CD4-positive, alpha-beta T cell (primary cell): ENCODE measurements around the gene HIGD1B. TPM values are rescaled to one million over a fixed set of nuclear protein-coding genes. Genes with fewer than 3 reads are reported as not detected.

Experiments used
- ATAC-seq: fragments of 200-7000 bp; cut with Tn5 transposase; one replicate; pipeline ENCODE4 v1.10.0; 2022; ENCODE audit warnings: mild to moderate bottlenecking; ENCODE audit not compliant: poor library complexity
- CTCF ChIA-PET: fragments of 350-600 bp; sonication (Branson Sonifier 250); formaldehyde crosslinking; loops from one replicate; lab custom pipeline; 2021; ENCODE audit warnings: antibody characterized with exemption, inconsistent platforms; lab: Charles Lee
- POLR2A ChIA-PET: fragments of 350-600 bp; sonication (Branson Sonifier 250); formaldehyde crosslinking; loops from one replicate; lab custom pipeline; 2021; ENCODE audit warnings: antibody characterized with exemption, inconsistent platforms; lab: Charles Lee
- DNase-seq, 14 experiments: peaks; one replicate each; pipeline ENCODE4 v3.0.0-alpha.2; 2013 to 2020; ENCODE audit warnings: mixed read lengths in 2 of 14
- H3K27ac ChIP-seq, 2 donors: one replicate each; pipeline versions ENCODE4 v1.5.1 to v1.7.0; 2013; ENCODE audit warnings: low read length in 2 of 2, low read depth in 1 of 2, mild to moderate bottlenecking in 1 of 2
- H3K27me3 ChIP-seq, 2 experiments: 1 replicate in 1 of 2; 2 replicates in 1 of 2; pipeline versions ENCODE4 v1.6.1 to v1.7.0; 2013; ENCODE audit warnings: low read length in 2 of 2, control low read depth in 1 of 2, mild to moderate bottlenecking in 1 of 2, moderate library complexity in 1 of 2; ENCODE audit not compliant: insufficient read depth in 2 of 2, control insufficient read depth in 1 of 2
- H3K36me3 ChIP-seq: one replicate; pipeline ENCODE4 v1.6.1; 2013; ENCODE audit warnings: low read length, control low read depth; ENCODE audit not compliant: insufficient read depth
- H3K4me1 ChIP-seq: one replicate; pipeline ENCODE4 v1.6.1; 2013; ENCODE audit warnings: low read length, control low read depth; ENCODE audit not compliant: insufficient read depth
- H3K4me3 ChIP-seq: one replicate; pipeline ENCODE4 v1.5.1; 2013; ENCODE audit warnings: mild to moderate bottlenecking, low read length, moderate library complexity
- H3K9me3 ChIP-seq, 2 experiments: 1 replicate in 1 of 2; 2 replicates in 1 of 2; pipeline versions ENCODE4 v1.6.1 to v1.7.0; 2013; ENCODE audit warnings: low read length in 2 of 2, mild to moderate bottlenecking in 2 of 2, control low read depth in 1 of 2, moderate library complexity in 1 of 2; ENCODE audit not compliant: control insufficient read depth in 1 of 2, insufficient read depth in 1 of 2
- H3K27ac Mint-ChIP-seq: one replicate; pipeline ENCODE4 v1.8.0; 2020; ENCODE audit warnings: mixed read lengths
- H3K27me3 Mint-ChIP-seq: one replicate; pipeline ENCODE4 v1.8.0; 2021; ENCODE audit warnings: mixed read lengths
- H3K36me3 Mint-ChIP-seq: one replicate; pipeline ENCODE4 v1.8.0; 2021; ENCODE audit warnings: low read depth, mixed read lengths
- H3K4me1 Mint-ChIP-seq: one replicate; pipeline ENCODE4 v1.8.0; 2021; ENCODE audit warnings: low read depth, mixed read lengths
- H3K4me3 Mint-ChIP-seq: one replicate; pipeline ENCODE4 v1.8.0; 2020; ENCODE audit warnings: mild to moderate bottlenecking, mixed read lengths
- H3K9me3 Mint-ChIP-seq: one replicate; pipeline ENCODE4 v1.8.0; 2020; ENCODE audit warnings: mixed read lengths
- intact Hi-C, 2 experiments: fragments of 100-400 bp; cut with DNase I in 1 of 2; cut with micrococcal nuclease in 1 of 2; formaldehyde crosslinking; loops; one replicate each; pipeline versions ENCODE4 v1.15.1 to v1.9.0; 2023 to 2025; cut with DNase I, micrococcal nuclease
- total RNA-seq, 174 experiments: library from RNA in 2 of 174; stranded (reverse) in 2 of 174; gene quantifications; one replicate each; pipeline ENCODE4 v1.2.3 and lab custom pipeline; 2021 to 2026
- TF ChIP-seq, protein P1 (sequence below): fragments of 200-600 bp; IDR thresholded peaks from one replicate; pipeline ENCODE4 v1.8.0; 2022; ENCODE audit warnings: antibody characterized with exemption, mild to moderate bottlenecking

Gene HIGD1B
- total RNA-seq, 2 experiments from 2014 or later, result not detected

DNA sequence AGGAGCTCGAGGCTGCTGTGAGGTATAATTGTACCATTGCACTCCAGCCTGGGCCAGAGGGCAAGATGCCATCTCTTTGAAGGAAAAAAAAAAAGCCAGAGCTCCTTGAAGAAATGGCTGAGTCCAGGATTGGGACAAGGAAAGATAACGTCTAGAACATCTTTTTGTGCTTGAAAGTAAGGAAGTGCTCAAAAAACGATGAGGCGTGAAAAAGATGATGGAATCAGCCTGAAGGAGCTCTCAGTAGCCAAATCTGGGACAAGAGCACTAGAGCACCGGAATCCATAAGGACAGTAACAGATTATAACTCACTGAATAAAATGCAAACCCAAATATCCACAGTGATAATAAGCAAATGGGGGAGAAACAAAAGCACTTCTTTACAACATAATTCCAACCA is 29.4 kb downstream of the HIGD1B start:
- Histone ChIP-seq H3K9me3 (no peaks in the 10 kb centered on the region), H3K27ac (no peak overlapping the region), H3K27me3 (no peaks in the 10 kb centered on the region), H3K4me3 (no peak overlapping the region), H3K4me1 (no peaks in the 10 kb centered on the region), H3K36me3 (peaks cover 87% of the 10 kb centered on the region)
- ATAC-seq (no peak), DNase-seq (no peak)
- intact Hi-C loops, result no loop called here
- H3K4me1 Mint-ChIP-seq, result no peaks in the 10 kb centered on the region
- no peaks in the 10 kb centered on the region for H3K27me3 Mint-ChIP-seq
- H3K9me3 Mint-ChIP-seq, result no peaks in the 10 kb centered on the region
- ChIA-PET POLR2A (interaction anchor here (1.2 kb wide), 1 partner anchor 22 kb away, joined by 5 read pairs; the partner anchor contains the start of gene EFTUD2), CTCF (interaction anchor here (0.7 to 0.8 kb wide), 2 partner anchors 102 to 258 kb away, joined by 3 to 4 read pairs; no protein-coding TSS in a partner anchor)
- H3K27ac Mint-ChIP-seq, result no peak overlapping the region
- H3K4me3 Mint-ChIP-seq, result no peak overlapping the region
- TF ChIP-seq, protein P1, sequence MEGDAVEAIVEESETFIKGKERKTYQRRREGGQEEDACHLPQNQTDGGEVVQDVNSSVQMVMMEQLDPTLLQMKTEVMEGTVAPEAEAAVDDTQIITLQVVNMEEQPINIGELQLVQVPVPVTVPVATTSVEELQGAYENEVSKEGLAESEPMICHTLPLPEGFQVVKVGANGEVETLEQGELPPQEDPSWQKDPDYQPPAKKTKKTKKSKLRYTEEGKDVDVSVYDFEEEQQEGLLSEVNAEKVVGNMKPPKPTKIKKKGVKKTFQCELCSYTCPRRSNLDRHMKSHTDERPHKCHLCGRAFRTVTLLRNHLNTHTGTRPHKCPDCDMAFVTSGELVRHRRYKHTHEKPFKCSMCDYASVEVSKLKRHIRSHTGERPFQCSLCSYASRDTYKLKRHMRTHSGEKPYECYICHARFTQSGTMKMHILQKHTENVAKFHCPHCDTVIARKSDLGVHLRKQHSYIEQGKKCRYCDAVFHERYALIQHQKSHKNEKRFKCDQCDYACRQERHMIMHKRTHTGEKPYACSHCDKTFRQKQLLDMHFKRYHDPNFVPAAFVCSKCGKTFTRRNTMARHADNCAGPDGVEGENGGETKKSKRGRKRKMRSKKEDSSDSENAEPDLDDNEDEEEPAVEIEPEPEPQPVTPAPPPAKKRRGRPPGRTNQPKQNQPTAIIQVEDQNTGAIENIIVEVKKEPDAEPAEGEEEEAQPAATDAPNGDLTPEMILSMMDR, result no peak
- peaks cover 85% of the 10 kb centered on the region for H3K36me3 Mint-ChIP-seq

DNA sequence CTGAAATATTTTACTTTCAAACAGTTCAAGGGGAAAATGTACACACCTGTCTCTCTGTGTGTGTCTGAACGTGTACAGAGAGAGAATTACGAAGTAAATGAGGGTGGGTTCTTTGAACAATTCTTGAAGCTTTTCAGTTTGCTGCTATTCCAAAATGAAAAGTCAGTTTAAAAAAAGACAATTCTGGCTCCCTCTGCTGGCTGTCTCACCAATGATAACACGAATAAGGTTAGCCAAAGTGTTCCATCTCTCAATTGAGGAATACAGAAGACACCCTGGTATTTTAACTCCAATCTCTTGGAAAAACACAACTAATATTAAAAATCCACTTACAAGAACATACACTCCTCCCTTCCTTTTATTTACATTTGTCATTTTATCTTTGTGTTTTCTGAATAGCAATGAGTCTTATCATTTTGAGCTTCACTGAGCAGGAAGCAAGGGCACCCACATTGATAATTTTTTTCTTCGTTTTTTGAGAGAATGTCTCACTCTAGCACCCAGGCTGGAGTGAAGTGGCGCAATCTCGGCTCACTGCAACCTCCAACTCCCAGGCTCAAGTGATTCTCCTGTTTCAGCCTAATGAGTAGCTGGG is 31.0 kb downstream of the HIGD1B start:
- H3K27ac Mint-ChIP-seq, result no peak overlapping the region
- H3K4me3 ChIP-seq, result no peak overlapping the region
- DNase-seq, result peak in 4 of 14 experiments; percentile 36 to 48 (median 45)

DNA sequence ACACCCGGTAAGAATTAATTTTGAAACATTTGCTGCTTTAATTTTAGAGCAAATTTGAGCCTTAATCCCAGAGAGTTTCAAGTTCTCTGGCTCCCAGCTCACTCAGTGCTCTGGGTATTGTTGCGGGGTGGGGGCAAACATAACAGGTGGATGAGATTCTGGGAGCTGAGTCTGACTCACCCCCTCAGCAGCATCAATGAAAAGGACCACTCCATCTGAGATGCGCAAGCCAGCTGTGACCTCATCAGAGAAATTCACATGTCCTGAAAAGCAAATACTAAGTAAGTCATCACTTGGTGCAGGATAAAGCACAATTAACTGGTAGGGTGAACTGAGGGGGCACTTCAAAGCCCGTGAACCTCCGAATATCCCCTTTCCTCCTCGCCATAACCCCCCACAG is 31.7 kb downstream of the HIGD1B start:
- H3K9me3 ChIP-seq, result no peaks in the 10 kb centered on the region
- H3K27ac Mint-ChIP-seq, result no peak overlapping the region
- no peak for ATAC-seq
- intact Hi-C loops, result no loop called here
- no peaks in the 10 kb centered on the region for H3K9me3 Mint-ChIP-seq
- DNase-seq, result no peak
- ChIA-PET POLR2A (interaction anchor here (1.5 kb wide), 1 partner anchor 19 kb away, joined by 3 read pairs; the partner anchor contains the start of gene EFTUD2), CTCF (interaction anchor here (0.5 to 1.3 kb wide), 4 partner anchors 9 to 100 kb away, joined by 3 to 6 read pairs (median 3); no protein-coding TSS in a partner anchor)
- H3K36me3 ChIP-seq, result peaks cover 90% of the 10 kb centered on the region
- no peaks in the 10 kb centered on the region for H3K4me1 Mint-ChIP-seq
- H3K27me3 Mint-ChIP-seq, result no peaks in the 10 kb centered on the region
- no peaks in the 10 kb centered on the region for H3K4me1 ChIP-seq
- no peaks in the 10 kb centered on the region for H3K27me3 ChIP-seq
- H3K4me3 ChIP-seq, result no peak overlapping the region
- no peak overlapping the region for H3K27ac ChIP-seq
- TF ChIP-seq, protein P1, result no peak
- no peak overlapping the region for H3K4me3 Mint-ChIP-seq
- H3K36me3 Mint-ChIP-seq, result peaks cover 87% of the 10 kb centered on the region

More for the DNA sequence above, 31.0 kb downstream of the HIGD1B start:
- POLR2A ChIA-PET, result interaction anchor here (1.5 kb wide), 1 partner anchor 20 kb away, joined by 3 read pairs; the partner anchor contains the start of gene EFTUD2
- H3K27me3 Mint-ChIP-seq, result no peaks in the 10 kb centered on the region
- peaks cover 89% of the 10 kb centered on the region for H3K36me3 Mint-ChIP-seq
- peak; percentile 37 for ATAC-seq
- Histone ChIP-seq H3K9me3 (no peaks in the 10 kb centered on the region), H3K27me3 (no peaks in the 10 kb centered on the region), H3K36me3 (peaks cover 89% of the 10 kb centered on the region), H3K27ac (no peak overlapping the region), H3K4me1 (no peaks in the 10 kb centered on the region)
- no peaks in the 10 kb centered on the region for H3K9me3 Mint-ChIP-seq
- intact Hi-C loops, result no loop called here
- no peak overlapping the region for H3K4me3 Mint-ChIP-seq
- CTCF ChIA-PET, result interaction anchor here (0.5 to 1.3 kb wide), 7 partner anchors 9 to 143 kb away, joined by 3 to 6 read pairs (median 3); no protein-coding TSS in a partner anchor
- no peaks in the 10 kb centered on the region for H3K4me1 Mint-ChIP-seq
- TF ChIP-seq, protein P1, result peak; percentile 66
